Kidney epithelial cell (primary cell): ENCODE results near the gene STK17B. TPM values are rescaled to one million over a fixed set of nuclear protein-coding genes. Genes with fewer than 3 reads are reported as not detected.

Experiments used
- total RNA-seq: library from RNA; depleted of rRNA; stranded (reverse); fragments of >200 nt; gene quantifications from 2 replicates; pipeline ENCODE4 v1.2.3, GENCODE V29; 2015

Gene STK17B
- total RNA-seq, 1 donor from 2014 or later: 8.2 TPM

Other genes with a start within 250 kb of the STK17B start
- 0.55 and 2.1 TPM in 2 replicates for gene DNAH7, start 102.7 kb downstream of the STK17B start, total RNA-seq